Loucy (cell line): Measurements from ENCODE around the gene KCNJ5.

ENCODE experiments used
- CTCF ChIP-seq: fragments of 200-600 bp; sonication (generic); conservative IDR thresholded peaks from 2 replicates; pipeline ENCODE4 v1.5.1; 2014; ENCODE audit warnings: mild to moderate bottlenecking, antibody characterized with exemption, low read length
- EZH2phosphoT487 ChIP-seq: fragments of 200-600 bp; IDR thresholded peaks from 2 replicates; pipeline ENCODE4 v1.6.1; 2018; ENCODE audit warnings: antibody characterized with exemption, mild to moderate bottlenecking, moderate library complexity, borderline replicate concordance

GRCh38 chr11:128925250-128925600, 34.1 kb downstream of the KCNJ5 start:
- TF ChIP-seq CTCF (no peak), EZH2phosphoT487 (no peak)
